ENCODE data around the gene BBS9.
"Not testable (repeated sequence)": the region's sequence is repeated elsewhere in the genome, so short reads cannot be mapped to it uniquely, and the experiment has no call there.

Gene BBS9

DNA sequence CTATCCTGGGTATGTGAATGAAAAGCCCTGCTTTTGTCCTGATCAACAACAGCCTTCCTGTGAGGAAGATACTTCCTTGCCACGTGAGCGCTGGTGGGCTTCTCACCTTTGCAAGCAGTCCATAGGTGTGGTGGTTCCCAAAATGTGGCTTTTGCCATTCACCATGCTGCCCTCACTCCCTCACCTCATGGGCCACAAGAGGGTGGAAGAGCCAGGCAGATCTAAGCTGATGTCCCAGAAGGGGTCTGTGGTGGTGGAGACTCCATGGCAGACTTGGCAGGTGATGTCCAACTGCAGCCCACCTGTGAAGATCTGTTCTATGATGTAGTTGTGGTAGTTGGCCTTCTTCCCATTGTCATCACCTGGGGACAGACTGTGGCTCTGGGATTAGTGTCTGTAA is 147.4 kb downstream of the BBS9 start:
- DNase-seq (ENCODE audit: low read depth), result no peak

DNA sequence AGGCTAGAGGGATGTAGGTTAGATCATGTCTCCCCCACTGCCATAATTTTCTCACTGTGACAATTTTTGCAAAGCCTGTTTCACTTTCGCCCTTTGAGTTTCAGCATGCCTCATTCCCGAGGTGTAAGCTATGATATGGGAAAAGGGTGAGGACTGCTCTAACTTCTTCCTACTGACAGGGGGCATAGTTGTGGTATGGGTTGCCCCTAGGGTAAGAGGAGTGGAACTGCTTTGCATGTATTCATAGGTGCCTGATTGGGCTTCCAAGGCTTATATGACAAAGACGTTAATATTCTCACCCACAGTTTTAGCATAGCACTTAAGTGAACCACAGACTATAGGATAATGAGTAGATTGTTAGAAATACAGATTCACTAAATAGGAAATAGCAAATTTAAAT is 148.7 kb downstream of the BBS9 start:
- no peak for DNase-seq (ENCODE audit: low read depth)

DNA sequence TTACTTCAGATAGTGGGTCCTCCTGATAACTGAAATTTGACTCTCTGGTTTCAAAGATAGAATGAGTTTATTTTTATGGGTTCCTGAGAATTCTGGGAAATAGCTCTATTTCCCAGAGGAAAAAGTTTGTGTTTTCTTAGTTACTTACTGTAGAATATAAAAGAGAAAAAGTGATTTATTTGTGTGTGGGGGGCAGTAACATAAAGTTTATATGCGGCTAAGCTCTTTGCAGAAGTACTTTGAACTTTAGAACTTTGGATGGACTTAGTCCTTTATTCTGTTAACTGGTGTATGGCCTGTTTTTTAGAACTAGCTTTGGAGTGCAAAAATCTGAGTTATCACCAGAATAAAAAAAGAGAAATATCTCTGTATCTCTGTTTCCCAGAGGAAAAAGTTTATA is 157.1 kb downstream of the BBS9 start:
- DNase-seq (ENCODE audit: low read depth), result no peak

DNA sequence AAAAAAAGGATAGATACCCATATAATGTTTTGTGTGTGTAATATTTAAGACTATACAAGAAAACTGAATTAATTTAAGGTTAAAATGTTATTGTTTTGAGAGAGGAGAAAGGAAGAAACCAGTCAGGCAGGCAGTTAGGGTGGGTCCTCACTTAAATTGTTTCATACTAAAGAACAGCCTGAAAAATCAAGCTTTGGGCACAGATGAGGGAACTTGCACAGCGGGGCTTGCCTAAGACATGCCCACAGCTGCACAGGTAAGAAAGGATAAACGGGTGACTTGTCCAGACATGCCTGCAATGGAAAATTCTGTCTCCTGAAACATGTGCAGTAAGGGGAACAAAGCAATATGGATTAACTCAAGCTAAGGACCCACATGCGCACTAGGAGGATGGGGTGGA is 158.4 kb downstream of the BBS9 start:
- no peak for DNase-seq (ENCODE audit: low read depth)

DNA sequence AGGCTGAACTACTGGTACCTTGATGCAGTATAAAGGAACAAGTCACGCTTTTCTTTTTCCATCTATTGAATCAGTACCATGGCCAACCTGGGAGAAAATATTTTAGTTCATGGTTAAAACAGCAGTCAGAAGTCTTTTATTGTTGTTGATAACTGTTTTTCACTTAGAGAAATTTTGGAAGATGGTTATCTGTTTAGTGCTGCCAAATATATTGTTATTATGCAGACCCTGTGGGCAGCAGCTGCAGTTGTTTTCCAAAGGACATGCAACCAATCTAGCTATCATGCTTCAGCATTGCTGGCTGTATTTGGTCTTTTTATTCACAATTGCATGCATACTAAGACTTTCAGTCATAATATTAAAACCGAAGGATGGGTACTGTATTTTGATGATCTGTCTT is 169.5 kb downstream of the BBS9 start:
- DNase-seq (ENCODE audit: low read depth), result no peak

DNA sequence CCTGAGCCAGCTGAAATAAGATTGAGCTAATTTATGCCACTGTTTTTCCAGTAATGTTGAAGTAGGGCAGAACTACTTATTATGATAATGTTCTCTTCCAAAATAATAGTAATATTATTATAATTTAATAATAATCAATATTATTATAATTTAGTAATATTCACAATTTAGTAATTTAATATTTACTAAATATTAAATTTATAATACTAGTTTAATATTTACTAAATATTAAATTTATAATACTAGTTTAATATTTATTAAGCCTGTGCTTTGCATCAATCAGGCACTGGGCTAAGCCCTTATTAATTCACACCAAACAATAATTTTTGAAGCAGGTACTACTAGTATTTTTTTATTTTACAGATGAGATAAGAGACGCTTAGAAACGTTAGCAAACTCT is 170.1 kb downstream of the BBS9 start:
- DNase-seq (ENCODE audit: low read depth), result no peak

DNA sequence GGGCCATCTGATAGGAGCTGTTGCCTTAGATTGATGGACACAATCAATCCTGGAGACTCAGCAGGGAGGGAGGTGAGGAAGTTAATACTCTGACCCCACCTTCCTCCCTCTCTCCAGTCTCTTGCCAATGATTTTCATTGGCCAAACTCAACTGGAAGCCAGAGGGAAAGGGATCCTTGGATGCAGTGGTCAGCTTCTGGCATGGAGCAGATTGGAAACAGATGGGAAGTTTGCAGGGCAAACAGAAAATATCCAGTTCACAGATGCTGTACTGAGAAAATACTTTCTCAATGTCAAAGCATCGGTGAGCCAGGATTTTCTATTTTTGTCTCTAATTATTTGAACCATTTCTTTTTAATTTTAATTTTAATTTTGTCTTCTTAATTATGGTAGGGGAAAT is 170.8 kb downstream of the BBS9 start:
- no peak for DNase-seq (ENCODE audit: low read depth)

DNA sequence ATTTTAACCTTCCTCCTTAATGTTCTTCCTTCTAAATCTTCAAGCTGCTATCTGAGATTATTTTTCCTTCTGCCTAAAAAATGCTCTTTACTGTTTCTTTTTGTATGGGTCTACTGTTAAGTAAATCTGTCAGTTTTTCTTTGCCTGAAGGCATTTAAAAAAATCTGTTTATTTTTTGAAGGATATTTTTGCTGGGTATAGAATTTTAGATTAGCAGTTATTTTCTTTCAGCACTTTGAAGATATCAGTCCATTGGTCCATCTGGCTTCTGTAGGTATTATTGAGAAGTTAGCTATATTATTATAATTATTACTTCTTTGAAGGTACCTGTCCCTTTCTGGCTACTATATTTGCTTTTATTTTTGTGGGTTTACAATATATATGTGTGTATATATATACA is 171.4 kb downstream of the BBS9 start:
- no peak for DNase-seq (ENCODE audit: low read depth)

DNA sequence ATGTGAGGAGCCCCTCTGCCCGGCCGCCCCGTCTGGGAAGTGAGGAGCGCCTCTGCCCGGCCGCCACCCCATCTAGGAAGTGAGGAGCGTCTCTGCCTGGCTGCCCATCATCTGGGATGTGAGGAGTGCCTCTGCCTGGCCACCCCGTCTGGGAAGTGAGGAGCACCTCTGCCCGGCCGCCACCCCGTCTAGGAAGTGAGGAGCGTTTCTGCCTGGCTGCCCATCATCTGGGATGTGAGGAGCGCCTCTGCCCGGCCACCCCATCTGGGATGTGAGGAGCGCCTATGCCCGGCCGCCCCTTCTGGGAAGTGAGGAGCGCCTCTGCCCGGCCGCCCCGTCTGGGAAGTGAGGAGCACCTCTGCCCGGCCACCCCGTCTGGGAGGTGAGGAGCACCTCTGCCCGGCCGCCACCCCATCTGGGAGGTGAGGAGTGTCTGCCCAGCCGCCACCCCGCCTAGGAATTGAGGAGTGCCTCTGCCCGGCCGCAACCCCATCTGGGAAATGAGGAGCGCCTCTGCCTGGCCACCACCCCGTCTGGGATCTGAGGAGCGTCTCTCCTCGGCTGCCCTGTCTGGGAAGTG is 174.7 kb downstream of the BBS9 start:
- not testable (repeated sequence) for DNase-seq (ENCODE audit: low read depth)

DNA sequence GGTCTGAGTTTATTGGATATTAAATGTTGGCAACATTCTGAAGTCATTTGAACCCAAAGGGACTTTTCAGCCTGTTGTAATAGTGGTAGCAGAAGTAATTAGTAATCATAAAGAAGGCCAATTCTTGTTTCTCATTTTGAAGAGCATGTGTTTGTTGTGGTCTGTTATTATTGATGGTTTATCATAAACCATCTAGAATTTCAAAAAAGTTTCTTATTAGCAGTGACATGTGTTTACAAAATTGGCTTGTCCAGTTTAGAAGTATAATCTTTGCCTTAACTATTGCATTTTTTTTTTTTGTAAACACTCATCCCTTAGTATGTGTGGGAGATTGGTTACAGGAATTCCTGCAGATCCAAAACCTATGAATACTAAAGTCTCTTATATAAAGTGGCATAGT is 177.8 kb downstream of the BBS9 start:
- no peak for DNase-seq (ENCODE audit: low read depth)

DNA sequence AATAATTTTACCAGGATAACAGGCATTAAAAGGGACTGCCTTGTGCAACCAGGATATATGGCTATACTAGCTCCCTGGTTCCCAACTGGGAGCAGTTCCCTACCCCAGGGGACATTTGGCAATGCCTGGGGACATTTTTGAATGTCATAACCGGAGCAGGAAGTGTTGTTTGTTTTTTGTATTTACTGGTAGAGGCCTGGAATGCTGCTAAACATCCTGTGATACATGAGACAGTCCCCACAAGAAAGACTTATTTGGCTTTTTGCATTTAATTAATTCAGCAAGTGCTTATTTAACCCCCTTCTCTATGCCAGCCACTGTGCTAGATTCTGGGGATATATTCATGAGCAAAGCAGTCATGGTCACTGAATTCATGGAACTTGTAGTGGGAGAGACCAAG is 181.2 kb downstream of the BBS9 start:
- no peak for DNase-seq (ENCODE audit: low read depth)

DNA sequence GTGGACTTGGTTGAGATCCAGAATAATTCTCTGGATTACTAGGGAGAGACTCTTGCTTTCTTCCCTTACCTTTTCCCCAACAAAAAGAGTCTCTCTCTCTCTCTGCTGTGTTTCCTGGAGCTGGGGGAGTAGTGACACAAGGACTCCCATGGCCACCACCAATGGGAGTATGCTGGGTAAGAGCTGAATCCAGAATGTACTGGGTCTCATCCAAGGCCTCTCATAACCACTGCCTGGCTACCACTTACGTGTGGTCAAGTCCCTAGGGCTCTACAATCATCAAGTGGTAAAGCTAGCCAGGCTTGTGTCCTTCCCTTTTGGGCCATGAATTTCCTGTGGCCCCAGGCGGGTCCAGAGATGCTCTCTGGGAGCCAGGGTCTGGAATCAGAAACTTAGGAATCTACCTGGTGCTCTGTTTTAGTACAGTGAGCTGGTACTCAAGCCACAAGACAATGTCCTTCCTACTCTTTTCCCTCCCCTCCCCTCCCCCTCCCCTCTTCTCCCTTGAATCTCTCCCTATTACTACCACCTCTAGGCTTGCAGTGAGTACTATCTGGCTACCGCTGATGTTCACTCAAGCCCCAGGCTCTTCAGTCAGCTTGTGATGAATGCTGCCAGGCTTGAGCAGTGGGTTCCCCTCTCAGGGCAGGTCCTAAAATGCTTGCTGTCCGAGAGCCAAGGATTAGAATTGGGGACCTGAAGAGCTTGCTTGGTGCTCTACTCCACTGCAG is 196.6 kb downstream of the BBS9 start:
- DNase-seq (ENCODE audit: low read depth), result no peak

DNA sequence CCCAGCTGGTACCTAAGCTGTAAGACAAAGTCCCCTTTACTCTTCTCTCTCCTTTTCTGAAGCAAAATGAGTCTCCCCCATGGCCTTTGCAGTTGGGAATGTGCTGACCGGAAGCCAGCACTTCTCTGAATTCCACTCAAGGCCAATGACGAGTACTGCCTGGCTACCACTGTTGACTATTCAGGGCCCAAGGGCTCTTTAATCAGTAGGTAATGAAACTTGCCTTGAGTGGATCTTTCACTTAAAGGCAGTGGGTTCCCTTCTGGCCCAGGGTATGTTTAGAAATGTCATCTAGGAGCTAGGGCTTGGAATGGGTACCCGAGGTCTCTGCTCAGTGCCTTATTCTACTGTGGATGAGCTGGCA is 197.1 kb downstream of the BBS9 start:
- no peak for DNase-seq (ENCODE audit: low read depth)

DNA sequence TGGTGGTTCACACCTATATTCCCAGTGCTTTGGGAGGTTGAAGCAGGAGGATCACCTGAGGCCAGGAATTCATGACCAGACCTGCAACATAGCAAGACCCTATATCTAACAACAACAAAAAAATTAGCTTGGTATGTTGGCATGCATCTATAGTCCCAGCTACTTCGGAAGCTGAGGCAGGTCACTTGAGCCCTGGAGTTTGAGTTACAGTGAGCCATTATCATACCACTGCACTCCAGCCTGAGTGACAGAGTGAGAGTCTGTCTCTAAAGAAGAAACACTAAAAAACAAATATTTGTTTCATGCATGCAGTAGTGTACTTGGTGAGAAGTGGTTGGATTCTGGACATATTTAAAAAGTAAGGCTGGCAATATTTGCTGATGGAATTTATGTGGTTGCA is 198.1 kb downstream of the BBS9 start:
- DNase-seq (ENCODE audit: low read depth), result no peak

DNA sequence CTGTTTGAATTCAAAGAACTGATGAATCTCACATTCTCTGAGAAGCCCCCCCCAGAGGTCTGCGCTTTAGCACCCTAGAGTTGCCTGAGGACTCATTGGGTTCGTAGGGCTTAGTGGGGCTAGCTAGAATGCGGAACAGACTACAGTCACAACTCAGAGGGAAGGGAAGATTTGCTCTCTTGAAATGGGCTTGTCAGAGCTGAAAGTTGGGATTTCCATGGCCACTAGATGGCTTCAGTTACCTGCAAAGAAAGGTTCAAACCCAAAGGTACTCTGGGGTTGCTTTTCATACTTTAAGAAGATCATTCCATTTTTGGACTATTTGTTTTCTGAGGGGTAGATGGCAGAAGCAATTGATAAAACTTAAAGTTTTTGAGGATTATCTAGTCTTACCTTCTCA is 205.0 kb downstream of the BBS9 start:
- no peak for DNase-seq (ENCODE audit: low read depth)

DNA sequence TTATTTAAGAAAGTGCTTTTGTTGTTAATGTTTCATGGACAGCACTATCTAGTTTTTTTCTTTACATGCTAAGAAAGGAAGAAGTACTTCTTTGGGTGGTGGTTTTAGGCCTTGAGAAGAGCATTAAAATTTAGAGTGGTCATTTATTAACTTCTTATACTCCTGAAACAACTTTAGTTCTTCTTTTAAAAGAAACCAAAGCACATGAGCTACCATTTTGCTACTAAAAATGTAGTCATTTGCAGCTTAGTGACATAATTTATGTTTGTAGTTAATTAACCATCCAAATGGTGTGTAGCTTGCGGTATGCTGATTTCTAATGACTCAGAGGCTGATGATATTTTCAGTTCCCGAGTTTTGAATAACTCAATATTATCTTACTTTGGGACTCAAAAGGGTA is 207.5 kb downstream of the BBS9 start:
- no peak for DNase-seq (ENCODE audit: low read depth)

DNA sequence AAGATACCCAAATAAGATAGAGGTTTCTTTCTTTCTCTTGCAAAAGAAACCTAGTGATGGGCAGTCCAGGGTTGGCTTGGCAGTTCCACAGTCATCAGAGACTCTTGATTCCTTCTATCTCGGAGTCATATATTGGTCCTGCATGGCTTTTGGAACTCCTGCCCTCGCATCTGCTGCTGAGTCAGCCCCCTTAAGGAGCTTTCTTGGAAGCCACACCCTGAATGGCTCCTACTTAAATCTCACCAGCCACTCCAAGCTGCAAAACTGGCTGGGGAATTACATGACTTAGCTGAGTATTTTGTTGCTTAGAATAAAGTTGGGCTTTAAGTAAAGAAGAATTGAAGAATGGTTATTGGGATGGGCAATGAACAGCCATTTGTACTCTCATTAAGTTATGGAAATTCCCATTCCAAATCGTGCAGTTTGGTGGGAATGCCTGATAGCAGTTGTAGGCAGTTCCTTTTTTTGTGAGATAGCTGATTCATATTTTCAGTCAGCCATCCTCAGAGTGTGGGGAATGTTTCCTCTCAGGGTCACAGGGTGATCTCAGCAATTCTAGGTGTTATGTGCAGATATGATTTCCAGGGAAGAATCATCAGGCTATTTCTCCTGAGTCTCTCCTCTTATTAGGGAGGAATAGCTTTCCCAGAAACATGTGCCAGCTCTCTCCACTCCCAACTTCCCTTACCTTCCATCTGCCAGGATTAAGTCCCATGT is 209.9 kb downstream of the BBS9 start:
- no peak for DNase-seq (ENCODE audit: low read depth)

DNA sequence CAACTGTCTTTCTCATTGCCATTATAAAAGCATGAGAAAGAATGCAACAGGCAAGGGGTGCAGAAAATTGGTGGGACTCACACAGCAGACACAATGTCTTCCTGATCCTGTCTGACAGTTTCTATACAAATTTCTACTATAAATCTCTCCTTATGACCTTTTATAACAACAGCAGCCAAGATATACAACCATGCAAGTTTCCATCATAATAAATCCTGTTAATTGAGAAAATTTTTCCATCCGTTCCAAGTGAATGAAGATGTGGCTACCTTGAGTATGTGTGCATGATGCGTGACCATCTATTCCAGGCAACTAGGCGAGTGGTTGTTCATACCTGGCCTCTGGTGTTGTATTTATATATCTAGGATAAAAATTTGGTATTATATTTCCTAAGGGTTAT is 216.7 kb downstream of the BBS9 start:
- DNase-seq (ENCODE audit: low read depth), result no peak

DNA sequence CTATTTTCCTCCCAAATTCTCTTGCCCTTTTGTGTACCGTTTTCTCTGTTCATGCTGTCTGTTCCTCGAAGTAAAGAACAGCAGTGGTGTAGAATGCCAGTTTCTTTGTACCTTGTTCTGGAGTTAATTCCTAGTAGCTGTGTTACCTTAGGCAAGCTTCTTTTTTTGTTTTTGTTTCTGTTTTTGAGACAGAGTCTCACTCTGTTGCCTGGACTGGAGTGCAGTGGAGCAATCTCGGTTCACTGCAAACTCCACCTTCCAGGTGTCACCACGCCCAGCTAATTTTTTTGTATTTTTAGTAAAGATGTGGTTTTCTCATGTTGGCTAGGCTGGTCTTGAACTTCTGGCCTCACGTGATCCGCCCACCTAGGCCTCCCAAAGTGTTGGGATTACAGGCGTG is 221.2 kb downstream of the BBS9 start:
- DNase-seq (ENCODE audit: low read depth), result no peak

DNA sequence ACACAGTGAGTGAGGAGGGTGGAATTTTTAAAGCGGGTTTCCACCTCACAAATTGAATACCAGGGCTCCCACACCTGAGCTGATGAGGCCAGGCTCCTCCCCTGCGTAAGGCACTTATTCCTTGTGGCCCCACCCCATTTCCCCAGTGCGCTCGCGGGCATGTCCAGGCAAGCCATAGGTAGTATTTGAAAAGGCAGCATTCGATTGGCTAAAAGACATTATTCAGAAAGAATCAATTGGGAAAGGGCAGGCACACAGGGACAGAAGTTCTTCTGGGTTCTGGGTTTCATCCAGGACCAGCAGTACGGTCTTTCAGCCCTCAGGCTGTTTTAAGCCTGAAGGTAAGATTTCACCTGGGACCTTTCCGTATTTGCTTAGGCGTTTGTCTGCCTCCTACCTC is 222.3 kb downstream of the BBS9 start:
- DNase-seq (ENCODE audit: low read depth), result no peak

DNA sequence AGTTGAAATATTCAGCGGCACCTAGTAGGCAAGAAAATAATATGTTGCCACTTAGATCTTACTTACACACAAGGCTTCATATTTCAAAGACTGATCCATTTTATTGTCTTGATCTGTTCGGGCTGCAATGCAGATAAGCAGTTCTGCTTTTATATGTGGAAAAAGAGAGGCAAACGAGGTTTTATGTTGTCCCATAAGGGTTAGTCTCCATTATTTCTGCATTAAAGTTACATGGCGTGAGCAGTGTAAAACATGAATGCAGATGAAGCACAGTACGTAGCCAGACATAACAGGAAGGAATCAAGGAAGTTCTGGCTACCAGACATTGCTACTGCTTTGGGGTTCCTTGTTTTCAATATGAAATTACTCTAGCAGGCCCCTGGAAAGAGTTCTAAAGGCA is 224.8 kb downstream of the BBS9 start:
- DNase-seq (ENCODE audit: low read depth), result no peak

DNA sequence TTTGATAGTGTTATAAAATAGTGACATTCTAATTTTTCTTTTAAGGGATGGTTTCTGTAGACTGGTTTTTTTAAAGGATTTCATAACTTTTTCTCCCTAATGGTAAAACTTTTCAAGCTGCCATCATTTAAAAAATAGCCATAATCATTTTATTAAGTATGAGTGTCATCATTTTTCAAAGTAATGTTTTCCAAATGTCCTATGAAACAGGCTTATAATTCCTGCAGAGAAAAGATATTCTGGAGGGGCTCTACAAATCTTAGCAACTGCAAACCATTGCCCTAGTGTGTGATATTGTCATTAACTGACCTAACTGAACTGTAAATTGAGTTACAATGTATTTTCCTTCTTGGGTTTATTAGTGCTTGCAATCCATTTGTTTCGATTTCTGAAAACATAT is 226.0 kb downstream of the BBS9 start:
- no peak for DNase-seq (ENCODE audit: low read depth)

DNA sequence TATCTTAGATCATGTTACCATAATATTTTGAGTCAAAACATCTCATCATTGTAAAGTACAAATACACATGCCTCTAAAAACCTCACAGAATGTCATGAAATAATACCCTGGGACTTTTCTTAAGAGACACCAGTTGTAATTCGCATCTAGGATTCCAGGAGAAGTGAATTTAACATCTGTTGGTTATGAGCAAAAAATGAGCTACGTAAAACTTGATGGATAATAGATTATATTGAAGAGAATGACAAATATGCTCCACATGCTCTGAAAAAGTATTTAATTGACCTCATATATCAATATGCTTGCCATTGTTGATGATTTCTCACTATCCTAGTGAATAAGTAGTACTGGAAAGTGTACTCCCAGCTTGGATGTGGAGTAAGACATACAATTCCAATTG is 227.0 kb downstream of the BBS9 start:
- DNase-seq (ENCODE audit: low read depth), result no peak

DNA sequence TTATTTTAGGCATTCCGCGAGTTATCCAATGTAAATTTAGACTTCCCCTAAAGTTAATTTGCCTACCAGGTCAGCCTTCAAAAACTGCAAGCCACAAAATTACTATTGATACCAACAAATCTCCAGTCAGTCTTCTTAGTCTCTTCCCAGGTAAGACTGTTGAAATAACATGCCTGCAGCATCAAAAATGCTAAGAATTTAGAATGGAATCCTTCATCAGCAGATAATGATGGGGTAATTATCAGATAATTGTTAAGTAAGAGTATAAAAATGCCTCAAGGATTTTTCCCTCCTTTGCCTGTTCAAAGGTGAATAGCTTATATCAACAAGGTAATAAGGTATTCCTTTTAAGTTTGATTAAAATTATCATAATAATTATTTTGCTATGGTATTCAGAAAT is 228.5 kb downstream of the BBS9 start:
- no peak for DNase-seq (ENCODE audit: low read depth)

Data from T follicular helper cell (primary cell).